MM.1S (cell line): ENCODE measurements around the gene ADGRV1.

Experiments used
- DNase-seq: peaks from one replicate; pipeline ENCODE4 v3.0.0-alpha.2; 2015
- H2AFZ ChIP-seq: fragments of 300-600 bp; sonication (generic); 2 replicates; pipeline ENCODE4 v1.6.0; 2016; ENCODE audit warnings: antibody characterized with exemption, low read length
- H3F3A ChIP-seq: fragments of 300-600 bp; sonication (generic); 2 replicates; pipeline ENCODE4 v1.6.1; 2016; ENCODE audit warnings: mild to moderate bottlenecking, antibody characterized with exemption, low read length, moderate library complexity, mixed read lengths; ENCODE audit not compliant: insufficient read depth
- H3K27ac ChIP-seq: fragments of 300-600 bp; sonication (generic); 2 replicates; pipeline ENCODE4 v1.5.1; 2016; ENCODE audit warnings: mild to moderate bottlenecking, low read length
- H3K27me3 ChIP-seq: fragments of 300-600 bp; sonication (generic); replicated peaks from 2 replicates; pipeline ENCODE4 v1.6.0; 2016; ENCODE audit warnings: low read length; ENCODE audit not compliant: insufficient read depth
- H3K36me3 ChIP-seq: fragments of 300-600 bp; sonication (generic); replicated peaks from 2 replicates; pipeline ENCODE4 v1.6.1; 2016; ENCODE audit warnings: mild to moderate bottlenecking, low read length, mixed read lengths; ENCODE audit not compliant: insufficient read depth
- H3K4me1 ChIP-seq: fragments of 300-600 bp; sonication (generic); 2 replicates; pipeline ENCODE4 v1.6.1; 2016; ENCODE audit warnings: low read length, mixed read lengths
- H3K4me2 ChIP-seq: fragments of 300-600 bp; sonication (generic); 2 replicates; pipeline ENCODE4 v1.6.0; 2016; ENCODE audit warnings: low read depth, low read length
- H3K4me3 ChIP-seq: fragments of 300-600 bp; sonication (generic); 2 replicates; pipeline ENCODE4 v1.5.1; 2016; ENCODE audit warnings: low read length, mixed read lengths
- H3K79me2 ChIP-seq: fragments of 300-600 bp; sonication (generic); 2 replicates; pipeline ENCODE4 v1.6.1; 2016; ENCODE audit warnings: mixed run types, low read length, mixed read lengths
- H3K9ac ChIP-seq: fragments of 300-600 bp; sonication (generic); 2 replicates; pipeline ENCODE4 v1.6.1; 2016; ENCODE audit warnings: low read length, mixed read lengths
- H3K9me2 ChIP-seq: fragments of 300-600 bp; sonication (generic); replicated peaks from 2 replicates; pipeline ENCODE4 v1.6.1; 2016; ENCODE audit warnings: mild to moderate bottlenecking, low read length, mixed read lengths; ENCODE audit not compliant: insufficient read depth
- H3K9me3 ChIP-seq: fragments of 300-600 bp; sonication (generic); replicated peaks from 2 replicates; pipeline ENCODE4 v1.6.1; 2016; ENCODE audit warnings: mild to moderate bottlenecking, low read length, mixed read lengths; ENCODE audit not compliant: insufficient read depth
- H4K20me1 ChIP-seq: fragments of 300-600 bp; sonication (generic); 2 replicates; pipeline ENCODE4 v1.6.1; 2016; ENCODE audit warnings: mild to moderate bottlenecking, low read length, moderate library complexity, mixed read lengths; ENCODE audit not compliant: insufficient read depth
- EZH2 ChIP-seq: fragments of 300-600 bp; sonication (generic); optimal IDR thresholded peaks from 2 replicates; pipeline ENCODE3; 2017; ENCODE audit warnings: low read depth, mild to moderate bottlenecking, antibody characterized with exemption, low read length, mixed read lengths
- EZH2phosphoT487 ChIP-seq: fragments of 300-600 bp; sonication (generic); IDR thresholded peaks from 2 replicates; pipeline ENCODE4 v1.6.1; 2018; ENCODE audit warnings: antibody characterized with exemption, low read length
- TF ChIP-seq, protein P1 (sequence below): fragments of 300-600 bp; sonication (generic); IDR thresholded peaks from 2 replicates; pipeline ENCODE4 v1.5.1; 2016; ENCODE audit warnings: antibody characterized with exemption, low read length, mixed read lengths

The ADGRV1 gene

DNA sequence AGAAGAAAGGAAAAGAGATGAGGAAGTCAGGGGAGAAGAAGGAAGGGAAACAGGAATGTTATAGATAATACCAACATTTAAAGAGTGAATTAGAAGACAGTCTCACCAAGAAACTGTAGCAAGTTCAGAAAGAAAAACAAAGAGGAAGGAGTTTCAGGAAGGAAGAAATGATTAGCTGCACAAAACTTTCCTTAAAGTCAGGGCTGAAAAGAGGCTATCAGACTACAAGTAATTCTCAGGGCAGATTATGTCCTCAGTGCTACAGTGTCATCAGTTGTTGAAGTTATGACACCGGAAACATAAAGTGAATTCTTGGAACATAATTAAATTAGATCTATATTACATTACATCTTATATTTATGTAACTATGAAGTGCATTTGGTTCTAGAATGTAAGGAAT lies 597.6 kb downstream of the ADGRV1 start:
- Histone ChIP-seq H3K9ac (no peak overlapping the region), H3K79me2 (no peaks in the 10 kb centered on the region)
- no peak for DNase-seq

DNA sequence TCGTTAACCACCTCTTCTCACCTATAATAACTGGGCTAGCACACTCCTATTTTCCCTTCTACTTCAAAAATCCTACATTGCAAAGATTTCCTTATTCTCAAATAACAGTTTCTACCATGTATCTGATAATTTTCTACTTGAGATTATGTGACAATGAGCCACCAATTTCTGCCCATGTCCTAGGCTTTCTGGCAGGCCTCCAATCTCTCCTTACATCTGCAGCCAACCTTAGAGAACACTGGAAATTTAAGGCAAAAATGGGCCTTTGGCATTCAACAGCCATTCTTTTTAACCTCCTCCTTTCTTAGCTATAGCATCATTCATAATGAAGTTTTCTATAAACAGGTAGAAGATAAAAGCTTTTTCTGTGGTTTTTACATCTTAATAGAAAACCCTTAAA lies 599.4 kb downstream of the ADGRV1 start:
- Histone ChIP-seq H4K20me1 (no peaks in the 10 kb centered on the region), H2AFZ (no peak overlapping the region), H3K4me3 (no peak overlapping the region), H3K27me3 (no peaks in the 10 kb centered on the region), H3K4me1 (peaks cover 12% of the 10 kb centered on the region), H3K79me2 (no peaks in the 10 kb centered on the region), H3K9ac (no peak overlapping the region), H3K9me2 (no peaks in the 10 kb centered on the region), H3F3A (peaks cover 10% of the 10 kb centered on the region; the same call in 1 of the 2 replicates), H3K9me3 (no peaks in the 10 kb centered on the region), H3K4me2 (no peak overlapping the region), H3K27ac (no peak overlapping the region), H3K36me3 (no peaks in the 10 kb centered on the region)
- DNase-seq, result no peak
- TF ChIP-seq, protein P1, sequence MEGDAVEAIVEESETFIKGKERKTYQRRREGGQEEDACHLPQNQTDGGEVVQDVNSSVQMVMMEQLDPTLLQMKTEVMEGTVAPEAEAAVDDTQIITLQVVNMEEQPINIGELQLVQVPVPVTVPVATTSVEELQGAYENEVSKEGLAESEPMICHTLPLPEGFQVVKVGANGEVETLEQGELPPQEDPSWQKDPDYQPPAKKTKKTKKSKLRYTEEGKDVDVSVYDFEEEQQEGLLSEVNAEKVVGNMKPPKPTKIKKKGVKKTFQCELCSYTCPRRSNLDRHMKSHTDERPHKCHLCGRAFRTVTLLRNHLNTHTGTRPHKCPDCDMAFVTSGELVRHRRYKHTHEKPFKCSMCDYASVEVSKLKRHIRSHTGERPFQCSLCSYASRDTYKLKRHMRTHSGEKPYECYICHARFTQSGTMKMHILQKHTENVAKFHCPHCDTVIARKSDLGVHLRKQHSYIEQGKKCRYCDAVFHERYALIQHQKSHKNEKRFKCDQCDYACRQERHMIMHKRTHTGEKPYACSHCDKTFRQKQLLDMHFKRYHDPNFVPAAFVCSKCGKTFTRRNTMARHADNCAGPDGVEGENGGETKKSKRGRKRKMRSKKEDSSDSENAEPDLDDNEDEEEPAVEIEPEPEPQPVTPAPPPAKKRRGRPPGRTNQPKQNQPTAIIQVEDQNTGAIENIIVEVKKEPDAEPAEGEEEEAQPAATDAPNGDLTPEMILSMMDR, result no peak
- TF ChIP-seq EZH2 (no peak), EZH2phosphoT487 (no peak)

More for the DNA sequence above, 597.6 kb downstream of the ADGRV1 start:
- Histone ChIP-seq H3K4me3 (no peak overlapping the region), H3K36me3 (no peaks in the 10 kb centered on the region), H3F3A (no peaks in the 10 kb centered on the region), H3K9me2 (no peaks in the 10 kb centered on the region), H3K27ac (no peak overlapping the region), H3K4me1 (no peaks in the 10 kb centered on the region), H3K4me2 (no peak overlapping the region), H3K9me3 (no peaks in the 10 kb centered on the region), H4K20me1 (no peaks in the 10 kb centered on the region), H2AFZ (no peak overlapping the region), H3K27me3 (no peaks in the 10 kb centered on the region)
- TF ChIP-seq EZH2phosphoT487, result no peak
- no peak for TF ChIP-seq EZH2
- TF ChIP-seq, protein P1, result no peak

DNA sequence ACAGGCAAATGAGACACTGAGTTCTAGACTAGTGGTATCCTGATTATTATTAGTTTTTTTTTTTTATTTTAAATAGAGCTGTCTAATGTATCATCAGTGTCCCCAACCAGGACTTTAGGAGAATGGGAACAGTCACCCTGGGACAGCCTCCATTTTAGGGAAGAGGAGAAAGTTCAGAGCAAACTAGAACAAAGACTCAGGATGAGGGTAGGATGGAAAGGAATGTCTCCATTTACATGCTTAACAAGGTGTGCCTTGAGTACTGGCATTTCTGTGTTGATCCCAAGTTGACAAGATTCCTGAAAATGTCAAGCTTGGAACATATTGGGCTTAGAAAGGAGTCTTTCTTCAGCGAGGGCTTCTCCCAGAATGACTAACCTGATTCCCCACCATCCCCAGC lies 601.0 kb downstream of the ADGRV1 start:
- Histone ChIP-seq H3K4me3 (no peak overlapping the region), H4K20me1 (no peaks in the 10 kb centered on the region), H3K9me2 (no peaks in the 10 kb centered on the region), H3K36me3 (no peaks in the 10 kb centered on the region), H3F3A (peaks cover 10% of the 10 kb centered on the region; the same call in 1 of the 2 replicates), H3K27me3 (no peaks in the 10 kb centered on the region), H3K4me2 (no peak overlapping the region), H2AFZ (no peak overlapping the region), H3K27ac (no peak overlapping the region), H3K9ac (no peak overlapping the region), H3K79me2 (no peaks in the 10 kb centered on the region), H3K9me3 (no peaks in the 10 kb centered on the region), H3K4me1 (peaks cover 15% of the 10 kb centered on the region)
- TF ChIP-seq EZH2phosphoT487 (no peak), EZH2 (no peak)
- TF ChIP-seq, protein P1, result no peak
- DNase-seq, result no peak
